Measurements from ENCODE around the gene OR52B2.

DNA sequence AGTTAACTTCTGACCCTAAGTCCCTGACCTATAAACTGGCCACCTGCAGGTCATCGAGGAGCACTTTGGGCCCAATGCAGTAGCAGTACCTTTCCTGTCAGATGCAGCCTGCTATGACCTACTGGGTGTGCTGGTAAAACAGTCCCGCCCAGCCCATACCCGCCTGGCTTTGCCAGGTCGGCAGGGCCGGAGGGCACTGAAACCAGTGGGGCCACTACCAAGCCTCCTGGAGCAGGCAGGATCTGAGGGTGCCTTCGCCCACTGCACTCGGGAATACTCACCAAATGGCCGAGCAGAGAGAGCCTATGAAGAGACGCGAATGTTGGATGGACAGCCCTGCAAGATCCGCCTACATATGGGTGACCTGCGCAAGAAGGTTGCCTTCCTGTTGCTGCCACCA, 39.7 kb upstream of the OR52B2 start:
- TF ChIP-seq CTCF (conservative IDR thresholded peaks at IDR 0.05 in 1 of 2, IDR thresholded peaks at IDR 0.05 in 1 of 2; ENCODE audit: extremely low read depth in 1 of 2, insufficient read depth in 1 of 2, low read depth in 1 of 2, low read length in 2 of 2) (no peak), EZH2 (IDR thresholded peaks at IDR 0.05; ENCODE audit: borderline replicate concordance, low read length) (no peak)

Measured in mammary epithelial cell (primary cell).